ENCODE results near the gene PPP2R3C. TPM values are rescaled to one million over a fixed set of nuclear protein-coding genes. Genes with fewer than 3 reads are reported as not detected.

The PPP2R3C gene
- total RNA-seq, 2 experiments from 2014 or later, result 38.2 to 40.7 TPM

- H3K4me1 Mint-ChIP-seq (ENCODE audit: low read depth), result peaks cover 57% of the 10 kb centered on the region
- peaks cover 45% of the 10 kb centered on the region for H3K36me3 Mint-ChIP-seq (ENCODE audit: low read depth)
Observed at GRCh38 chr14:35124127-35124526, 2.3 kb upstream of the PPP2R3C start.

GRCh38 chr14:35123388-35123703, 1.6 kb upstream of the PPP2R3C start:
- ChIA-PET CTCF (interaction anchor here (0.6 to 2.5 kb wide), 6 partner anchors 16 to 299 kb away, joined by 3 to 8 read pairs (median 3); no protein-coding TSS in a partner anchor), POLR2A (interaction anchor here (0.7 to 7.2 kb wide), 5 partner anchors 10 to 294 kb away, joined by 3 to 56 read pairs (median 4); partner anchors contain the start of genes FAM177A1 and NFKBIA)
- no peak for ATAC-seq
- Mint-ChIP-seq H3K36me3 (ENCODE audit: low read depth) (peaks cover 41% of the 10 kb centered on the region), H3K4me1 (ENCODE audit: low read depth) (peaks cover 61% of the 10 kb centered on the region), H3K4me3 (peak overlapping the region; percentile 84), H3K27ac (peak overlapping the region; percentile 99), H3K27me3 (no peaks in the 10 kb centered on the region), H3K9me3 (no peaks in the 10 kb centered on the region)
- intact Hi-C loops (cut with micrococcal nuclease), result loop anchor here (2.0 to 5.0 kb wide), 3 partner anchors 141 to 294 kb away; partner anchors contain the start of genes PSMA6 and SRP54
- no peak for TF ChIP-seq CTCF (IDR thresholded peaks at IDR 0.05)
- DNase-seq, result no peak

More at GRCh38 chr14:35124127-35124526, 2.3 kb upstream of the PPP2R3C start:
- ChIA-PET CTCF (interaction anchor here (1.0 to 2.5 kb wide), 5 partner anchors 15 to 289 kb away, joined by 3 to 8 read pairs (median 3); no protein-coding TSS in a partner anchor), POLR2A (interaction anchor here (0.7 to 7.2 kb wide), 3 partner anchors 78 to 293 kb away, joined by 3 to 56 read pairs (median 4); partner anchors contain the start of genes FAM177A1 and NFKBIA)
- Mint-ChIP-seq H3K4me3 (peak overlapping the region; percentile 84), H3K27me3 (no peaks in the 10 kb centered on the region), H3K27ac (no peak overlapping the region), H3K9me3 (no peaks in the 10 kb centered on the region)
- no peak for ATAC-seq
- no peak for DNase-seq
- no peak for TF ChIP-seq CTCF (IDR thresholded peaks at IDR 0.05)
- intact Hi-C loops (cut with micrococcal nuclease), result loop anchor here (5.0 kb wide), 2 partner anchors 168 to 293 kb away; partner anchors contain the start of gene PSMA6

DNA sequence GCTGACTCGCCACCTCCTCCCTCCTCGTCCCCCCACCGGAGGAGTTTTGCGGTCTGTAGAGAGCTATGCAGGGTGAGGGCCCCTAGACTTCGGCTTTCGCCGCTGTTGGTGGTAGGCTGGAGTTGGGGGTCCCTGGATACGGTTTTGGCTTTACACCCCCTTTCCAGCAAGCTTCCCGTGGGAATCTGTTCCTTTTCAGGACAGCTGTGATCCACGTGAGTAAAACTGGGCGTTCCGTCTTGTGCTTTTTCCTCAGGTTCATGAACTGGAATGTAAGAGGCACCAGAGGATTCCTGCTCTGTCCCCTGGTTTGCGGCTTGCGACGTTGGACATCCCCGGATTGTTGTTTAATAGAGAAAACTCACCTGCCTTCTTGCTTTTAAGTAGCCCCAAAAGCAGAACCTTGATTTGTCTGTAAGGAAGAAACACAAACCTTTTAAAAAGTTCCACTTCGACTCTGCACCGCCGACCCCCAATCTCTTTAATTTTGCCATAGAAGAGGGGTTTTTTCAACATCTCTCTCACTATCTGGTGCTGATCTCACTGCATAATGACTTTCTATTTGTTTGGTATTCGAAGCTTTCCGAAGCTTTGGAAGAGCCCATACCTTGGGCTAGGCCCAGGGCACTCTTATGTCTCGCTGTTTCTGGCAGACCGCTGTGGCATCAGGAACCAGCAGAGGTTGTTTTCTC, 1.1 kb upstream of the PPP2R3C start:
- Mint-ChIP-seq H3K27me3 (no peaks in the 10 kb centered on the region), H3K27ac (peak overlapping the region; percentile 99), H3K36me3 (ENCODE audit: low read depth) (peaks cover 36% of the 10 kb centered on the region), H3K4me1 (ENCODE audit: low read depth) (peaks cover 60% of the 10 kb centered on the region), H3K9me3 (no peaks in the 10 kb centered on the region), H3K4me3 (peak overlapping the region; percentile 84)
- CTCF ChIA-PET, result interaction anchor here (0.6 to 2.5 kb wide), 8 partner anchors 17 to 299 kb away, joined by 3 to 8 read pairs (median 3); no protein-coding TSS in a partner anchor
- ATAC-seq, result no peak
- POLR2A ChIA-PET, result interaction anchor here (0.5 to 7.2 kb wide), 10 partner anchors 10 to 427 kb away, joined by 3 to 56 read pairs (median 4); partner anchors contain the start of genes FAM177A1 and NFKBIA
- intact Hi-C loops (cut with micrococcal nuclease), result loop anchor here (2.0 to 5.0 kb wide), 3 partner anchors 140 to 294 kb away; partner anchors contain the start of genes PSMA6 and SRP54
- no peak for TF ChIP-seq CTCF (IDR thresholded peaks at IDR 0.05)
- no peak for DNase-seq

GRCh38 chr14:35121026-35121886, 534 bp downstream of the PPP2R3C start:
- DNase-seq, result peak; percentile 28

More at GRCh38 chr14:35121026-35121886, 534 bp downstream of the PPP2R3C start:
- H3K27me3 Mint-ChIP-seq, result no peaks in the 10 kb centered on the region
- ATAC-seq, result no peak
- peaks cover 61% of the 10 kb centered on the region for H3K4me1 Mint-ChIP-seq (ENCODE audit: low read depth)
- peaks cover 31% of the 10 kb centered on the region for H3K36me3 Mint-ChIP-seq (ENCODE audit: low read depth)
- H3K4me3 Mint-ChIP-seq, result peak overlapping the region; percentile 84
- ChIA-PET CTCF (interaction anchor here (0.9 to 1.2 kb wide), 4 partner anchors 15 to 295 kb away, joined by 3 to 4 read pairs (median 3); no protein-coding TSS in a partner anchor), POLR2A (interaction anchor here (1.0 to 7.2 kb wide), 9 partner anchors 8 to 311 kb away, joined by 3 to 56 read pairs (median 5); partner anchors contain the start of genes FAM177A1 and NFKBIA)
- no peak for TF ChIP-seq CTCF (IDR thresholded peaks at IDR 0.05)
- H3K9me3 Mint-ChIP-seq, result no peaks in the 10 kb centered on the region
- H3K27ac Mint-ChIP-seq, result peak overlapping the region; percentile 99
- intact Hi-C loops (cut with micrococcal nuclease), result loop anchor here (5.0 kb wide), 2 partner anchors 171 to 296 kb away; partner anchors contain the start of gene PSMA6

All from activated CD8-positive, alpha-beta T cell treated with anti-CD3 and anti-CD28 coated beads for 36 hours (primary cell).